Stimulated activated CD8-positive, alpha-beta memory T cell treated with anti-CD3 and anti-CD28 coated beads, Interleukin-12 subunit alpha, Interleukin-12 subunit beta, amount 100 ng/mL, for 1 hour (primary cell): Measurements from ENCODE around the gene HCFC1R1.
"Not testable (repeated sequence)": the region's sequence is repeated elsewhere in the genome, so short reads cannot be mapped to it uniquely, and the experiment has no call there.

Experiments used
- DNase-seq: peaks from one replicate; pipeline ENCODE4 v3.0.0-alpha.2; 2020; ENCODE audit warnings: low read depth

Gene HCFC1R1

GRCh38 chr16:3057181-3058138 lies 33.7 kb upstream of the HCFC1R1 start:
- no peak for DNase-seq

DNA sequence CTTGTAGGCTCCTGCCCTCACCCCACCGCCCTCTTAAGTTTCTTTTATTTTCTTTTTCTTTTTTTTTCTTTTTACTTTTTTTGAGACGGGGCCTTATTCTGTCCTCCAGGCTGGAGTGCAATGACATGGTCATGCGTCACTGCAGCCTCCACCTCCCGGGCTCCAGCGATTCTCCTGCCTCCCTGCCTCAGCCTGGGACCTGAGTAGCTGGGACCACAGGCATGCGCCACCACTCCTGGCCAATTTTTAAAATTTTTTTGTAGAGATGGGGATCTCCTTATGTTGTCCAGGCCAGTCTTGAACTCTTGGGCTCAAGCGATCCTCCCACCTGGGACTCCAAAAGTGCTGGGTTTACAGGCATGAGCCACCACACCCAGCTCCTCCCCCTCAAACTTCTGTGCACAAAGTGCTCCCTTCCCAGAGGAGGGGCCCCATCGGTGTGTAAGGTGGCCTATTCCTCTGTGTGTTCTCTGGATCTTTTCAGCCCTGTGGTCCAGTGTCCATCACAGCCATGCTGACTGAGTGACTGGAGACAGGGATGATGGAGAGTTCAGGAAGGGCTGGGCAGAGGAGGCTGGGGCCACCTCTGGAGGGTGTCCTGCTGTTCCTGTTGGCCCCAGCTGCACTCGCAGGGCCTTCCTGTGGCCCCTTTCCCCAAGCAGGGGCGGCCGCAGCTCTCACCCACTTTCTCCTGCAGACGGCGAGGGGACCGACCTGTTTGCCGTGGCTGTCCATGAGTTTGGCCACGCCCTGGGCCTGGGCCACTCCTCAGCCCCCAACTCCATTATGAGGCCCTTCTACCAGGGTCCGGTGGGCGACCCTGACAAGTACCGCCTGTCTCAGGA lies 32.8 kb upstream of the HCFC1R1 start:
- no peak for DNase-seq

GRCh38 chr16:3055734-3056115 lies 32.0 kb upstream of the HCFC1R1 start:
- not testable (repeated sequence) for DNase-seq

DNA sequence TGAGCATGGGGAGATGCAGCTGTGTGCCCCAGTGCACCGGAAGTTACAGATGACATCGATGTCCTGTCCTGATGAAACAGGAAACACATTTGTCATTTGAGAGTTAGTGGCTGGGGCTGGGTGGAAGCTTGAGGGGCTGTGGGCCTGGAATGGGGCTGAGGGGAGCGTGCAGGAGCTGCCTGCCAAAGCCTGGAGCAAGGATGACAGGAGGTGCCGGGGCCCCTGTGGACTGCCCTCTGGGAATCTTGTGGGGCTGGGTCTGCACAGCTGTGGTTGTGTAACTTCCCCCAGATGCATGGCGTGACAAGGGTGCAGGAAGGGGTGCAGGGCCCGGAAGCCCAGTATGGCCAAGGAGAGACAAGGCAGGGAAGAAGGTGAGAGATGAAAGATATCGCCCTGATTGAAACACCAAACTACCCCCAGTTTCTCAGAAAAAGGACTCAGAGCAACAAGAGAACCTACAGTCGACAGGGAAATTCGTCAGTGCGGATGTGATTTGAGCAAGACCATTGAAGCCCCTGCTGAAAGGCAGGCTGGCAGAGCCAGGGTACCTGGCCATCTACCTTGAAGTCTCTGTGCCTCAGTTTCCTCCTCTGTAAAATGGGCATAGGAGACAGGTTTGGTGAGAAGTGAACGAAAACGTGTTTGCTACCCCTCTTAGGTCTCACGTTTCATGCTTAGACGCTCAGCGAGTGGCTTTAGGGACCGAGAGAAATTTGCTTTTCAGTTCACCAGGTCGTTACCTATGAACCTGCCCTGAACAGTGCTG lies 31.4 kb upstream of the HCFC1R1 start:
- DNase-seq = no peak

- DNase-seq = not testable (repeated sequence)
These were observed 29.6 kb upstream of the HCFC1R1 start for GRCh38 chr16:3053330-3053710.

DNA sequence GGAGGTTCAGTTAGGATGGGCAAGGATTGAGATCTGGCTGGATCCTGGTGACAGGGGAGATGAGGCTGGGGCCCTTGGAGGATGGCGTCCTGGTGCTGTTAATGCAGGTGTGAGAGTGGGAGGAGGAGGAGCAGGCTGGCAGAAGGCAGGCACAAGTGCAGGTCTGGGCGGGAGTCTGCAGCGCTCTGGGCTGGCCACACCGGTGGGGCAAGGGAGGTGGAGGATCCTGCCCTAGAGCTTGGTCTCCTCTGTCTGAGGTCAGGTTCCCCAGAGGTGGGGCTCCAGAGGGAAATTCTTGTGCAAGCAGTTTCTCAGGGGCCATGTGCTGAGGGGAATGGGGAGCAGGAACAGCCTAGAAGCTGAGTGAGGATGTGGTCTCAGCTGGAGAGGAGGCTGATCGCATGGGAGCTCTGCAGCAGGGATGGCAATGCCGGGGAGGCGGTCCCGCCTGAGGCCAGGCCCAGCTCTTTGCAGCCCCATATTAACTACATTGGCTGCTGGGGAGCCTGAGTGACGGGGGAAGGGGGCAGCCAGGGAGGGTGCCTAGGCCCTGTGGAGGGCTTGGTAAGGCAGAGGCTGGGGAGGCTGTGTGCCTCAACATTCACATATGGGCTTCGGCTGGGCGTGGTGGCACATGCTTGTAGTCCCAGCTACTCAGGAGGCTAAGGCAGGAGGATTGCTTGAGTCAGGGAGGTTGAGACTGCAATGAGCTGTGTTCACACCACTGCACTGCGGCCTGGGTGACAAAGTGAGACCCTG lies 29.0 kb upstream of the HCFC1R1 start:
- DNase-seq = not testable (repeated sequence)

GRCh38 chr16:3051494-3051893 lies 27.8 kb upstream of the HCFC1R1 start:
- no peak for DNase-seq

DNA sequence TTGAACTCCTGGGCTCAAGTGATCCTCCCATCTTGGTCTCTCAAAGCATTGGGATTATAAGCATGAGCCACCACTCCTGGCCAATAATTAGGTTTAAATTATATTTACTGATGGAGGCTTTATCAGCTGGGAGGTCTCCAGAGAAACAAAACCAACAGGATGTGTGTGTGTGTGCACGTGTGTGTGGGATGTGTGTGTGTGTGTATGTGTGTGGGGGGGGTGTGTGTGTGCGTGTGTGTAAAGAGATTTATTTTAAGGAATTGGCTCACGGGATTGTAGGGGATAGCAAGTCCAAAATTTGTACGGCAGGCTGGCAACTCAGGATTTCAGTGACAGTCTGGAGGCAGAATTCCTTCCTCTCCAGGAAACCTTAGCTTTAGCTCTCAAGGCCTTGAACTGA lies 27.3 kb upstream of the HCFC1R1 start:
- DNase-seq = no peak

- DNase-seq = no peak
These were observed 26.7 kb upstream of the HCFC1R1 start for GRCh38 chr16:3050487-3050886.

- no peak for DNase-seq
These were observed 26.3 kb upstream of the HCFC1R1 start for GRCh38 chr16:3049921-3050481.

GRCh38 chr16:3047387-3047720 lies 23.6 kb upstream of the HCFC1R1 start:
- DNase-seq = no peak

DNA sequence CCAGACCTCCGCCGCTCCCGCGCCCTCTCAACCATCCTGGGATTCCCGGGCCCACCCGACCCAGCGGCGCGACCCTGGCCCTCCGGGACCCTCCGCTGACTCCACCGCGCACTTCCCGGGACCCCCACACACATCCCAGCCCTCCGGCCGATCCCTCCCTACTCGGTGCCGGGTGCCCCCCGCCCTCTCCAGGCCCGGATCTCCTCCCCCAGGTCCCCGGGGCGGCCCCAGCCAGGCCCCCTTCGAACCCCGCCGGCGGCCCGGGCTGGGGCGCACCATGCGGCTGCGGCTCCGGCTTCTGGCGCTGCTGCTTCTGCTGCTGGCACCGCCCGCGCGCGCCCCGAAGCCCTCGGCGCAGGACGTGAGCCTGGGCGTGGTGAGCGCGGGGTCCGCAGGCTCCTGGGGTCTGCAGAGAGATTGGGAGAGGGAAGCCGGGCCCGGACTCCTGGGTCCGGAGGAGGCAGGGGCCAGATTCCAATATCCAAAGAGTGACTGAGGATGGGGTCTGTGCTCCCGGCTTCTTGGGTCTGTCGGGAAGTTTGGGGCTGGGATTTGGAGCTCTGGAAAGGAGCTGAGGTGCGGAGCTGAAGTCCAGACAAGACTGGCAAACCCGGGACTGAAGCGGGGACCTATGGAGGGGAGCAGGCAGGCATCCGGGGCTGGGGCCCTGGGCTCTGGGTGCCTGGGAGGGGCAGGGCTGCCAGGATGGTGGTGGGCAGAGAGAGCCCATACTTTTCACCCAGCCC lies 23.1 kb upstream of the HCFC1R1 start:
- no peak for DNase-seq

DNA sequence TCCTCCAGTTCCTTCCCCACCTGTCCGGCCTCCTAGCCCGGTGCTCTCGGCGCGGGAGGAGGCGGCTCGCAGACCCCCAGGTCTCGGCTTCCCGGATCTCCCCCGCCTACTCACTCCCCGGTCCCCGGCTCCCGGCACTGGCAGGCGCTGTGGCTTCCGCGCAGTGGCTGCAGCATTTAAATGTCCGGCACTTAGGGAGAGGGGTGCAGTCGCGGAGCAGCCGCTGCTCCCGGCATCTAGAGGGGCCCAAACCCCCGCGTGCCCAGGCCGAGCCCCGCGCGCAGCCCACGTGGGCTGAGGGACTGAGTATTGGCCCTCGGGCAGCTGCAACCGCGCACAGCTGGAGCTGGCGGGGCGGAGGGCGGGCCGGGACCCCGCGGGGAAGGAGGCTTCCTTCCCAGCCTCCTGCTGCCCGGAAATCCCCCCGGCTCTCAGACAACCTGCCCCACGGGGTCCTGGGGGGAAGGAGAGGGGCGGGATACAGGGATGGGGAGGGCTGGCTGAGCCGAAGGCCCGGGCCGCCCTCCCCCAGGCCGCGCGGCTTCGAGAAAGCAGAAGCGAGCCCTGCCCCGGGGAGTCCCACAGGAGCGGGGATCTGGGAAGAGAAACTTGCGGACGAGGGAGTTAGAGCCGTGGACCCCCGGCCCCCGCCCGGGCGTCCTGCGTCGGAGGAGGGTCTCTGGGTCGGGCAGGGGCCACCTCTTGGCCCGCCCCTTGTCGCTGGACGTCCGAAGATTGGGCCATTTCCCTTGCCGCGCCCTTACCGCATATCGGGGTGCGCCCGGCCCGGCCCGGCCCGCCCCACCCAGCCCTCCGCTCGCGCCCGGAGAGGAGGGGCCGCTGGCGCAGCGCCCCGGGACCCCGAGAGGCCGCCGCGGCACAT lies 22.3 kb upstream of the HCFC1R1 start, which contains the start of gene MMP25:
Gene MMP25, plus strand, starts transcription at position 804 of the 883 bp plus-strand sequence. CDS start 357 bp downstream, outside the sequence.
- no peak for DNase-seq

- no peak for DNase-seq
These were observed 21.0 kb upstream of the HCFC1R1 start for GRCh38 chr16:3044708-3045107.

GRCh38 chr16:3042376-3042775 lies 18.6 kb upstream of the HCFC1R1 start:
- no peak for DNase-seq

- no peak for DNase-seq
These were observed 15.2 kb upstream of the HCFC1R1 start for GRCh38 chr16:3038896-3039295.

GRCh38 chr16:3038256-3038655 lies 14.5 kb upstream of the HCFC1R1 start:
- DNase-seq = no peak

- DNase-seq = no peak
These were observed 13.1 kb upstream of the HCFC1R1 start, which contains the start of gene BICDL2 for GRCh38 chr16:3036726-3037315. BICDL2 (minus strand) TSS chr16:3036944; CDS start chr16:3035496, 1,448 bp downstream.
